NK-92 (cell line): Measurements from ENCODE around the gene SSU72.

Experiments
- DNase-seq: peaks from one replicate; lab custom pipeline; 2025; ENCODE audit not compliant: unreplicated experiment; lab: John Stamatoyannopoulos, UW

Gene SSU72

GRCh38 chr1:1574721-1575537, at the start of gene SSU72:
TSS of gene SSU72 (minus strand) at chr1:1574863. CDS start at chr1:1574557, 306 bp downstream.
- DNase-seq = peak; percentile 73

GRCh38 chr1:1623631-1624442, 49.2 kb upstream of the SSU72 start:
- no peak for DNase-seq

GRCh38 chr1:1623181-1623630, 48.5 kb upstream of the SSU72 start:
- no peak for DNase-seq

- no peak for DNase-seq
Observed at GRCh38 chr1:1622788-1623094, 48.1 kb upstream of the SSU72 start.

- no peak for DNase-seq
Observed at GRCh38 chr1:1622010-1622787, 47.5 kb upstream of the SSU72 start.

GRCh38 chr1:1621173-1622009, 46.7 kb upstream of the SSU72 start:
- no peak for DNase-seq

- no peak for DNase-seq
Observed at GRCh38 chr1:1620433-1621139, 45.9 kb upstream of the SSU72 start.

- no peak for DNase-seq
Observed at GRCh38 chr1:1619917-1620361, 45.3 kb upstream of the SSU72 start.

- no peak for DNase-seq
Observed at GRCh38 chr1:1618396-1619068, 43.9 kb upstream of the SSU72 start.

GRCh38 chr1:1617925-1618324, 43.3 kb upstream of the SSU72 start:
- no peak for DNase-seq

GRCh38 chr1:1617516-1617915, 42.9 kb upstream of the SSU72 start:
- no peak for DNase-seq

GRCh38 chr1:1616838-1617237, 42.2 kb upstream of the SSU72 start:
- DNase-seq = no peak

- DNase-seq = no peak
Observed at GRCh38 chr1:1616045-1616790, 41.6 kb upstream of the SSU72 start.

GRCh38 chr1:1615256-1616044, 40.8 kb upstream of the SSU72 start, which contains the start of gene MIB2:
TSS of gene MIB2 (plus strand) at chr1:1615500. CDS start at chr1:1623453, 7,953 bp downstream.
- peak; percentile 84 for DNase-seq

- no peak for DNase-seq
Observed at GRCh38 chr1:1614954-1615255, 40.2 kb upstream of the SSU72 start.

- no peak for DNase-seq
Observed at GRCh38 chr1:1614204-1614953, 39.7 kb upstream of the SSU72 start.

GRCh38 chr1:1613509-1614082, 38.9 kb upstream of the SSU72 start:
- DNase-seq = no peak
